MCF 10A (cell line): Measurements from ENCODE around the gene FZD2. TPM values are rescaled to one million over a fixed set of nuclear protein-coding genes. Genes with fewer than 3 reads are reported as not detected.

ENCODE experiments used
- BruUV-seq: library from RNA; stranded (reverse); fragments of 400-500 nt; replicated peaks from 2 replicates; lab custom pipeline; 2021; lab: Mats Ljungman, UMichigan
- CTCF ChIA-PET: fragments of 300-600 bp; sonication (Branson Sonifier 250); formaldehyde crosslinking; extraction: SDS; loops from one replicate; lab custom pipeline; 2021; ENCODE audit warnings: antibody characterized with exemption, inconsistent platforms; lab: Yijun Ruan, JAX
- POLR2A ChIA-PET: fragments of 300-600, 350-650 bp; sonication (Branson Sonifier 250); formaldehyde crosslinking; extraction: SDS; loops from one replicate; lab custom pipeline; 2020; ENCODE audit warnings: antibody characterized with exemption, inconsistent platforms; lab: Yijun Ruan, JAX
- DNase-seq: peaks from one replicate; pipeline ENCODE4 v3.0.0-alpha.2; 2018; ENCODE audit not compliant: unreplicated experiment
- H3K27ac Mint-ChIP-seq: one replicate; pipeline ENCODE4 v1.8.0; 2022; ENCODE audit warnings: mild to moderate bottlenecking, low read depth, mixed read lengths; ENCODE audit not compliant: unreplicated experiment
- H3K27me3 Mint-ChIP-seq: one replicate; pipeline ENCODE4 v1.8.0; 2022; ENCODE audit warnings: mixed read lengths; ENCODE audit not compliant: insufficient read depth, unreplicated experiment
- H3K36me3 Mint-ChIP-seq: one replicate; pipeline ENCODE4 v1.8.0; 2022; ENCODE audit warnings: mild to moderate bottlenecking, moderate library complexity, mixed read lengths; ENCODE audit not compliant: insufficient read depth, unreplicated experiment
- H3K4me1 Mint-ChIP-seq: one replicate; pipeline ENCODE4 v1.8.0; 2022; ENCODE audit warnings: mixed read lengths; ENCODE audit not compliant: insufficient read depth, unreplicated experiment
- H3K4me3 Mint-ChIP-seq: one replicate; pipeline ENCODE4 v1.8.0; 2022; ENCODE audit warnings: mild to moderate bottlenecking, moderate library complexity, mixed read lengths; ENCODE audit not compliant: unreplicated experiment
- H3K9me3 Mint-ChIP-seq: one replicate; pipeline ENCODE4 v1.8.0; 2022; ENCODE audit warnings: mixed read lengths; ENCODE audit not compliant: unreplicated experiment
- CTCF ChIP-seq: fragments of 200-600 bp; IDR thresholded peaks from one replicate; pipeline ENCODE4 v1.8.0; 2022; ENCODE audit warnings: antibody characterized with exemption, mild to moderate bottlenecking; ENCODE audit not compliant: unreplicated experiment
- intact Hi-C: fragments of 100-400 bp; cut with micrococcal nuclease; formaldehyde crosslinking; loops from 2 replicates; pipeline ENCODE4 v1.14.1; 2022
- total RNA-seq: library from RNA; stranded (reverse); gene quantifications from 2 replicates; pipeline ENCODE4 v1.2.3, GENCODE V29; 2022

Gene FZD2
- total RNA-seq, 1 experiment from 2014 or later: 6.8 TPM

GRCh38 chr17:44607836-44608690, 50.8 kb downstream of the FZD2 start:
- CTCF ChIA-PET: no interaction called here
- intact Hi-C loops: no loop called here
- no peaks in the 10 kb centered on the region for H3K36me3 Mint-ChIP-seq
- H3K4me1 Mint-ChIP-seq: no peaks in the 10 kb centered on the region
- H3K27ac Mint-ChIP-seq: no peak overlapping the region
- TF ChIP-seq CTCF: no peak
- no peaks in the 10 kb centered on the region for H3K27me3 Mint-ChIP-seq
- H3K4me3 Mint-ChIP-seq: no peak overlapping the region
- POLR2A ChIA-PET: interaction anchor here (1.0 kb wide), 1 partner anchor 24 kb away, joined by 3 read pairs; no protein-coding TSS in a partner anchor
- no peak for DNase-seq
- no TSS peak for BruUV-seq
- H3K9me3 Mint-ChIP-seq: no peaks in the 10 kb centered on the region

GRCh38 chr17:44608727-44609435, 51.6 kb downstream of the FZD2 start:
- ChIA-PET POLR2A (interaction anchor here (1.0 kb wide), 1 partner anchor 23 kb away, joined by 3 read pairs; no protein-coding TSS in a partner anchor), CTCF (no interaction called here)
- TF ChIP-seq CTCF: no peak
- Mint-ChIP-seq H3K36me3 (no peaks in the 10 kb centered on the region), H3K27me3 (no peaks in the 10 kb centered on the region), H3K4me1 (no peaks in the 10 kb centered on the region), H3K9me3 (no peaks in the 10 kb centered on the region), H3K4me3 (no peak overlapping the region), H3K27ac (no peak overlapping the region)
- no TSS peak for BruUV-seq
- no peak for DNase-seq
- intact Hi-C loops: no loop called here

- Mint-ChIP-seq H3K9me3 (no peaks in the 10 kb centered on the region), H3K27ac (no peak overlapping the region)
- POLR2A ChIA-PET: interaction anchor here (0.7 to 1.2 kb wide), 3 partner anchors 10 to 31 kb away, joined by 4 read pairs; no protein-coding TSS in a partner anchor
Observed at GRCh38 chr17:44610331-44610730, 53.0 kb downstream of the FZD2 start.

More at GRCh38 chr17:44610331-44610730, 53.0 kb downstream of the FZD2 start:
- Mint-ChIP-seq H3K27me3 (no peaks in the 10 kb centered on the region), H3K4me3 (no peak overlapping the region), H3K4me1 (no peaks in the 10 kb centered on the region), H3K36me3 (no peaks in the 10 kb centered on the region)
- BruUV-seq: no TSS peak
- no peak for DNase-seq
- CTCF ChIA-PET: interaction anchor here (1.1 kb wide), 1 partner anchor 78 kb away, joined by 4 read pairs; no protein-coding TSS in a partner anchor
- intact Hi-C loops: no loop called here
- TF ChIP-seq CTCF: no peak

Other genes starting within 250 kb of the FZD2 start
- gene RUNDC3A, start 248.9 kb upstream of the FZD2 start, total RNA-seq: 0.28 and 1.0 TPM in 2 replicates
- 157 and 169 TPM in 2 replicates for gene SLC25A39, start 232.7 kb upstream of the FZD2 start, total RNA-seq
- 143 and 144 TPM in 2 replicates for gene GRN, start 212.2 kb upstream of the FZD2 start, total RNA-seq
- gene FAM171A2, start 193.6 kb upstream of the FZD2 start, total RNA-seq: 0.30 TPM in 1 of 2 replicates, not detected in the other
- gene ITGA2B, start 167.8 kb upstream of the FZD2 start, total RNA-seq: 0.12 and 0.52 TPM in 2 replicates
- 40.8 and 43.6 TPM in 2 replicates for gene GPATCH8, start 54.1 kb upstream of the FZD2 start, total RNA-seq
- gene MEIOC, start 99.0 kb downstream of the FZD2 start, total RNA-seq: not detected in 2 replicates
- gene CCDC43, start 132.3 kb downstream of the FZD2 start, total RNA-seq: 32.8 and 33.6 TPM in 2 replicates
- gene DBF4B, start 151.2 kb downstream of the FZD2 start, total RNA-seq: 13.9 TPM in 2 replicates
- gene ADAM11, start 201.5 kb downstream of the FZD2 start, total RNA-seq: 0.16 and 0.56 TPM in 2 replicates